GM19099 (cell line): ENCODE measurements around the gene SLC23A2.

Experiments used
- POLR2A ChIP-seq: IDR thresholded peaks from 3 replicates; pipeline ENCODE4 v1.6.1; 2011; ENCODE audit warnings: low read depth; ENCODE audit not compliant: insufficient read length; ENCODE audit errors: extremely low read depth

SLC23A2 gene

GRCh38 chr20:4886771-4887527, 114.4 kb downstream of the SLC23A2 start:
- TF ChIP-seq POLR2A: no peak

DNA sequence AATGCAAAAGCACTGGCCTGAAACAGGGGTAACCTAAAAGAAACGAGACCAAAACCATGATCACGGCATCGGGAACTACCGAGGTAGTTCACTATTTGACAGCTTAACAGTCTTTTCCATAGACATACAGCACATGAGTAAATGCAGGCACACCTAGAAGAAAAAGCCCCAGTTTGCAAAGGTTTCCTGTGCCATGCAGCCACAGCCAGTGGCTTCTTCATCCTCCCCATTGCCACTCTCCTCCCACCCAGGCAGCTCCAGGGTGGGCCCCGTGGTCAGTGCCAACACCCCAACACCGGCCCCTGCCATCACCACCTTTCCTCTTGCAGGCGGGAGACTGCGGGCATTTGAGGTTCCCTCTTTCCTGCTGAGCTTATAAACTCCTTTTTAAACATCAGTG, 115.4 kb downstream of the SLC23A2 start:
- no peak for TF ChIP-seq POLR2A

GRCh38 chr20:4883546-4883945, 117.8 kb downstream of the SLC23A2 start:
- no peak for TF ChIP-seq POLR2A

- TF ChIP-seq POLR2A: no peak
Measured at GRCh38 chr20:4883051-4883450, 118.3 kb downstream of the SLC23A2 start.

DNA sequence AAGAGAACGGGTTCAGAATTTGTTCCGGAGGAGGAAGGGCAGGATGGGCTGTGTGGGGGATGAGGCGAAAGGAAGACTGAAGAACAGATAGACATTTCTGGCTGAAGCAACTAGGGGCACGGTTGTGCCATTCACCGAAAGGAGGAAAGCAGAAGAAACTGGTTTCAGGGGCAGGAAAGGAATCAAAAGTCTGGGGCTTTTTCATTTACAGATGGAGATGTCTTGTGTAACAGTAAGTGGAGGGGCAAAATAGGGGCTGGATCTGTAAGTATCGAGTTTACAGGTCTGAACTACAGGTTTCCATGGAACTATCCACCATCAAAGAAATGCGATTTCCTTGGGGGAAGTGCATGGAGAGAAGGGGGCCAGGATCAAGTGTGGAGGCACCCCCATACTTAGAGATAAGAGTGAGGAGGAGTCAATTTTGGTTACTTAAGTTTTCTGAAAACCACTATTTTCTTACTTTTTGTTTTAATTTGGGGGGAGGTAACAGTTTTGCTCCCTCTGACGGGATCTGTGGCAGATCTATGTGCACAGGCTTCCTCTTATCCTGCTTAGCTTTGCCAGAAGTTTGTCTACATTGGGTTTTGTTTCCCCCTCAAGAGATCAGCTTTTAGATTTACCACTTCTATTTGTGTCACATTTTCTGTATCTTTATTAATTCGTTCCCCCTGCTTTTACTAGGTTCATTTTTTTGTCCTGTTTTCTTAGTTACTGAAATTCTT, 120.1 kb downstream of the SLC23A2 start:
- no peak for TF ChIP-seq POLR2A

DNA sequence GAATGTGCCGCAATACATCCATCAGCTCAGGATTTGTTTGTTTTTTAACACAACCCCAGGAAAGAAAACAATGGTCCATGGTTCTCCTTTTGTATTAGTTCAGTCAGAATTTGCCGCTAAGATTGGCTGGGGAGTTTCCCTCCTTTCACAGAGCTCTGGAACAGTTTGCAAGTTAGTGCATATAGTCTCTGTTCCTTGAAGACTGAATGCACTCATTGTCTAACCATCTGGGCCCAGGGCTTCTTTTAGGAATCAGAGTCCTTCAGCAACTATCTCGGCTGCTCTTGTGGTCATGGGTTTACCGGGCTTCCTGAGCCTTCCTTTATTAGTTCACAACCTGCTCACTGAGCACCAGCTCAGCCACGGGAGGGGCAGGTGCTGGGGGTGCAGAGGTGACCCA, 121.3 kb downstream of the SLC23A2 start:
- TF ChIP-seq POLR2A: no peak

GRCh38 chr20:4876731-4877130, 124.6 kb downstream of the SLC23A2 start:
- no peak for TF ChIP-seq POLR2A

- no peak for TF ChIP-seq POLR2A
Measured at GRCh38 chr20:4876301-4876700, 125.0 kb downstream of the SLC23A2 start.

- TF ChIP-seq POLR2A: no peak
Measured at GRCh38 chr20:4875578-4876067, 125.7 kb downstream of the SLC23A2 start.

DNA sequence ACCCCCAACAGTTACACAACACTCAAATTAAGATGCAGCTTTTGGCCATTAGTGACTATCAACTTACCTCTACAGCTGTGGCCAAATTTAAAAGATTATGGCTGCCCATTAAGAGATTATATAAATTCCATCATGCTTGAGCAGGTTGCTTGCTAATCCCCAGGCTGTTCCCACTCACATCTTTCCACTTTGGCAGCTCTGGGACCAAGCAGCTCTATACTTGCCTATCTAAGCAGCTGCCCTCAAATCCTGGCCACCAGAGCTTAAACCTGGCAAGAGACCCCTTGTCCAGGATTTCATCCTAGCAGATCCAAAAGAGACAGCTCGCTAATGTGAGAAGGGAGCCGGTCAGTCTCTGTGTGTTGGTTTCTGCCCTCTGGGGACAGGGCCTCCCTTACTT, 127.9 kb downstream of the SLC23A2 start:
- no peak for TF ChIP-seq POLR2A

GRCh38 chr20:4871486-4871885, 129.8 kb downstream of the SLC23A2 start:
- no peak for TF ChIP-seq POLR2A

GRCh38 chr20:4870906-4871305, 130.4 kb downstream of the SLC23A2 start:
- TF ChIP-seq POLR2A: no peak

DNA sequence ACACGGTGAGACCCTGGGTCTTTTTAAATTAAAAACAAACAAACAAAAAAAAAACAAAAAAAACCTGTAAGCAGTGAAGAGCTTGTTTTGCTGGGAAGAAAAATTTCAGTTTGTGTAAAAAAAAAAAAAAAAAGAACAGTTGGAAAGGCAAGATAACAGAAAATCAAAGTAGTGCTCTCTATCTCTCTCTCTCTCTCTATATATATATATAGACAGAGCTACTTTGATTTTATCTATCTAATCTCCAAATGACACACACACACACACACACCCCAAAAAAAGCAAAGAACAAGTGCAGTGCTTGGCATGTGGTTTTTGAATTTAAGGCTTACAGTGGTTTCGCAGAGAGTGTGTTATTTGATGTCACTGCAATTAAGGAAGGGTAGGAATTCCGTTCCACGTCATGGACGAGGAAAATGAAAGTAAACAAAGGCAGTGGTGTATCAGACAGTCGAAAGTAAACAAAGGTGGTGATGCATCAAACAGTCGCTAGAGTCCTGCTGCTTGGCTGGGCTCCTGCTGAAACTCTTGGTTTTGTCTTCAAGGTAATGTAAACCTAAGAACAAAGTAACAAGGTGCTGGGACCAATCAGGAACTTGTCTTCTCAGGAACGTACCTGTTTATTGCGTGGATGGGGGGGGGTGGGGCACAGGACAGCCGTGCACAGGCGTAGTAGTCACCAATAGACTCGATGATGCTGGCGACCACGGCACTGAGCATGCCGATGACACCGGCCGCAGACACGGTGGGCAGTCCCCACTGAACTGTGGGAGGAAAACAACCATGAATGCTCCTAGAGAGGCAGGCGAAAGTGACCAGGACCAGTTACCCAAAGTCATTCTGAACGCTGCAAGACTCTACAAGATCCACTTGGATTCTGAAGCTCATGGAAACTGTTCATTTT, 131.8 kb downstream of the SLC23A2 start:
- TF ChIP-seq POLR2A: no peak

GRCh38 chr20:4867051-4867450, 134.3 kb downstream of the SLC23A2 start:
- TF ChIP-seq POLR2A: no peak

DNA sequence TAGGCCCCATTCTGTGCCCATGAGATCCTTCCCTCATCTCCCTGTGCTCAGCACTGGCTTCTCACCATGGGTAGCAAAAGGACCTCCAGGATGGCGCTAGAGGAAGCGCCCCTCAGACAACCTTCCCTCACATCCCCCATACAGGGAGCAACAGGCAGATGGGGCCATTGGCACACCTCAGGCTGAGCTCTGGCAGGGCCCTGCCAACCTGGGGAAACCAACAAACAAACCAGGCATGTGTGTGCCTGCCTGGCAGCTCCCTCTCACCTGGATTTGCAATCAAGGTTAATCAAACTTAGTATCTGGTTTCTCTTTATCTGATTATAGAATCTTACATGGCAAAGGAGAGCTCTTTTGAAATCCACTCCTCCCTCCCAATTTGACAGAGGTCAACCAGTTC, 134.9 kb downstream of the SLC23A2 start:
- TF ChIP-seq POLR2A: no peak

DNA sequence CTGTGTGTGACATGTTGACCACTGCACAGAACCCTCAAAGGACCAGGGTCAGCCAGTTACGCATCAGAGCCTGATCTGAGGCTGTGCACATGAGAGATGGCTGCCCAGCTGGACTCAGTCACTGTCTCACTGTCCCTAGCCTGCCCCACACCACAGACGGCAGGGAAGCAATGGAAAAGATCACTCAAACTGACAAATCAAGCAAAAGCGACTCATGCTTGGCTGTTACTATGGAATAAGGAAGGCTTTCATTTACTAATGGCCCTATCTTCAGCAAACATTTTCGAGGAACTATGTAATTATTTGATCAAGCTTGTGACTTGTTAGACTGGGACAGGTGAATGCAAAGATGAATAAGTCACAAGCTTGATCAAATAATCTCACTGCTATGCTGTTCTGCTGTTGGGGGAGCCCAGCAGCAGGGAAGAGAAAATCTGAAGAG, 137.0 kb downstream of the SLC23A2 start:
- no peak for TF ChIP-seq POLR2A

DNA sequence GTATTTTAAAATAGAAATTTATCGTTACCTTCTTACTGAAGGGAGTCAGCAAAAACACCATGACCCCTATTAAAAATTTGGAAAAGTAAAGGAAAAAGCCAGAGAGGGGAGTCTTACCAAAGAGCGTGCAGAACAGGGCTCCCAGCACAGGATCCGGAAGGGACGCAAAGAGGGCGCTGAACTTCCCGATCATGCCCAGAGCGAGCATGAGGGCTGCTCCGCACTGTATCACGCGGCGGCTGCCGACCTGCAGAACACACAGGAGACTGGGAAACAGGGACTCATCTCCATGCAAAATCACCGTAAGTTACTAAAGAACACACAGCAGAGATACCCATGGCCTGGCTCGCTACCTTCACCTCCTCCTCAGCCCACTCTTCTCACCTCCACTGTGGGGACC, 138.6 kb downstream of the SLC23A2 start:
- no peak for TF ChIP-seq POLR2A
